Spinal cord (tissue), 10 donors: ENCODE measurements around the gene PTPRG. TPM values are rescaled to one million over a fixed set of nuclear protein-coding genes. Genes with fewer than 3 reads are reported as not detected.

ENCODE experiments used
- DNase-seq, 6 donors: peaks; one replicate each; pipeline versions ENCODE4 v3.0.0 to v3.0.0-alpha.2; 2013 to 2015; ENCODE audit warnings: low spot score in 6 of 6, low read depth in 4 of 6
- H3K27ac ChIP-seq: one replicate; pipeline ENCODE4 v1.5.1; 2013; ENCODE audit warnings: low read depth, low read length, control low read depth
- H3K27me3 ChIP-seq: one replicate; pipeline ENCODE4 v1.6.1; 2013; ENCODE audit warnings: low read length; ENCODE audit not compliant: control insufficient read depth, insufficient read depth
- H3K36me3 ChIP-seq: one replicate; pipeline ENCODE4 v1.6.1; 2013; ENCODE audit warnings: low read length; ENCODE audit not compliant: control insufficient read depth, insufficient read depth
- H3K4me1 ChIP-seq: one replicate; pipeline ENCODE4 v1.6.1; 2013; ENCODE audit warnings: low read length; ENCODE audit not compliant: control insufficient read depth, insufficient read depth
- H3K4me3 ChIP-seq: one replicate; pipeline ENCODE4 v1.5.1; 2013; ENCODE audit warnings: low read depth, low read length, control low read depth
- H3K9me3 ChIP-seq: one replicate; pipeline ENCODE4 v1.6.1; 2013; ENCODE audit warnings: low read length; ENCODE audit not compliant: control insufficient read depth, insufficient read depth
- WGBS: methylation state at CpG from one replicate; pipeline ENCODE4 v1.1.5; 2013; ENCODE audit warnings: missing lambda C conversion rate; ENCODE audit not compliant: insufficient coverage; 5-methylcytosine and 5-hydroxymethylcytosine counted together
- polyA plus RNA-seq, 2 donors: library from polyadenylated mRNA; unstranded; fragments of 120-200 nt; gene quantifications; one replicate each; pipeline ENCODE4 v1.2.1, GENCODE V29; 2013; ENCODE audit not compliant: insufficient read length in 2 of 2
- total RNA-seq, 2 donors: library from RNA; depleted of rRNA in 1 of 2; stranded (reverse); fragments of 120-200 nt in 1 of 2; fragments of >200 nt in 1 of 2; gene quantifications; one replicate each; pipeline versions ENCODE4 v1.2.3 to v1.2.4, GENCODE V29; 2013 to 2014
- donor health status: healthy.

The PTPRG gene
- total and polyA plus RNA-seq, 4 donors: 29.2 to 106 (median 60.2) TPM

GRCh38 chr3:61928039-61928438 lies 366.7 kb downstream of the PTPRG start:
- Histone ChIP-seq H3K27me3 (no peaks in the 10 kb centered on the region), H3K4me3 (no peak overlapping the region), H3K9me3 (no peaks in the 10 kb centered on the region), H3K27ac (peak overlapping the region; percentile 35), H3K36me3 (no peaks in the 10 kb centered on the region), H3K4me1 (peaks cover 14% of the 10 kb centered on the region)
- WGBS: 100% methylated on average over 1 of the region's 3 CpGs
- no peak for DNase-seq

GRCh38 chr3:61928776-61929314 lies 367.5 kb downstream of the PTPRG start:
- WGBS: no CpG with 5 or more reads among the region's 4 CpGs
- H3K9me3 ChIP-seq: no peaks in the 10 kb centered on the region
- H3K36me3 ChIP-seq: no peaks in the 10 kb centered on the region
- H3K27me3 ChIP-seq: no peaks in the 10 kb centered on the region
- H3K4me3 ChIP-seq: no peak overlapping the region
- H3K4me1 ChIP-seq: peaks cover 14% of the 10 kb centered on the region
- H3K27ac ChIP-seq: no peak overlapping the region
- DNase-seq: no peak

- 91% methylated on average over 5 of the region's 8 CpGs for WGBS
- Histone ChIP-seq H3K27me3 (no peaks in the 10 kb centered on the region), H3K36me3 (no peaks in the 10 kb centered on the region), H3K9me3 (no peaks in the 10 kb centered on the region), H3K4me3 (no peak overlapping the region), H3K27ac (no peak overlapping the region), H3K4me1 (peaks cover 14% of the 10 kb centered on the region)
- DNase-seq: no peak
Observed at GRCh38 chr3:61929617-61930016, 368.2 kb downstream of the PTPRG start.

GRCh38 chr3:61932499-61932898 lies 371.1 kb downstream of the PTPRG start:
- WGBS: 80% methylated on average over 1 of the region's 6 CpGs
- no peaks in the 10 kb centered on the region for H3K36me3 ChIP-seq
- no peak for DNase-seq
- no peaks in the 10 kb centered on the region for H3K27me3 ChIP-seq
- H3K27ac ChIP-seq: no peak overlapping the region
- no peaks in the 10 kb centered on the region for H3K9me3 ChIP-seq
- H3K4me3 ChIP-seq: no peak overlapping the region
- peaks cover 6% of the 10 kb centered on the region for H3K4me1 ChIP-seq

- Histone ChIP-seq H3K4me3 (no peak overlapping the region), H3K36me3 (no peaks in the 10 kb centered on the region), H3K4me1 (no peaks in the 10 kb centered on the region), H3K27ac (no peak overlapping the region), H3K9me3 (no peaks in the 10 kb centered on the region), H3K27me3 (no peaks in the 10 kb centered on the region)
- DNase-seq: no peak
- 100% methylated on average over 1 of the region's 5 CpGs for WGBS
Observed at GRCh38 chr3:61933798-61934504, 372.6 kb downstream of the PTPRG start.

- H3K36me3 ChIP-seq: no peaks in the 10 kb centered on the region
- H3K4me1 ChIP-seq: no peaks in the 10 kb centered on the region
- H3K27me3 ChIP-seq: no peaks in the 10 kb centered on the region
- no peak overlapping the region for H3K4me3 ChIP-seq
- no peaks in the 10 kb centered on the region for H3K9me3 ChIP-seq
- no peak for DNase-seq
- no peak overlapping the region for H3K27ac ChIP-seq
- 100% methylated on average over 1 of the region's 1 CpG for WGBS
Observed at GRCh38 chr3:61934505-61934871, 373.1 kb downstream of the PTPRG start.

- Histone ChIP-seq H3K27ac (no peak overlapping the region), H3K36me3 (no peaks in the 10 kb centered on the region), H3K9me3 (no peaks in the 10 kb centered on the region), H3K27me3 (no peaks in the 10 kb centered on the region), H3K4me3 (no peak overlapping the region), H3K4me1 (no peaks in the 10 kb centered on the region)
- DNase-seq: no peak
- WGBS: 100% methylated on average over 1 of the region's 3 CpGs
Observed at GRCh38 chr3:61935814-61936213, 374.4 kb downstream of the PTPRG start.

- no peak for DNase-seq
- H3K4me3 ChIP-seq: no peak overlapping the region
- no peaks in the 10 kb centered on the region for H3K4me1 ChIP-seq
- no peaks in the 10 kb centered on the region for H3K27me3 ChIP-seq
- H3K36me3 ChIP-seq: no peaks in the 10 kb centered on the region
- no CpG with 5 or more reads among the region's 6 CpGs for WGBS
- H3K27ac ChIP-seq: no peak overlapping the region
- no peaks in the 10 kb centered on the region for H3K9me3 ChIP-seq
Observed at GRCh38 chr3:61936344-61936937, 375.1 kb downstream of the PTPRG start.

GRCh38 chr3:61937477-61937876 lies 376.1 kb downstream of the PTPRG start:
- WGBS: no CpG with 5 or more reads among the region's 3 CpGs
- no peak for DNase-seq
- no peak overlapping the region for H3K27ac ChIP-seq
- H3K4me1 ChIP-seq: no peaks in the 10 kb centered on the region
- no peaks in the 10 kb centered on the region for H3K9me3 ChIP-seq
- H3K36me3 ChIP-seq: no peaks in the 10 kb centered on the region
- H3K4me3 ChIP-seq: no peak overlapping the region
- no peaks in the 10 kb centered on the region for H3K27me3 ChIP-seq
